Mucosa of stomach (tissue), 1 donor: ENCODE data around the gene PRRT1B.

Experiments used
- H3K27me3 ChIP-seq: one replicate; pipeline ENCODE4 v1.7.0; 2013; ENCODE audit warnings: mild to moderate bottlenecking, low read length; ENCODE audit not compliant: control insufficient read depth, insufficient read depth
- H3K36me3 ChIP-seq: one replicate; pipeline ENCODE4 v1.7.0; 2013; ENCODE audit warnings: low read length; ENCODE audit not compliant: control insufficient read depth, insufficient read depth
- H3K4me1 ChIP-seq: one replicate; pipeline ENCODE4 v1.7.0; 2013; ENCODE audit warnings: mild to moderate bottlenecking, low read length; ENCODE audit not compliant: control insufficient read depth, insufficient read depth
- H3K4me3 ChIP-seq: one replicate; pipeline ENCODE4 v1.7.0; 2013; ENCODE audit warnings: low read length
- H3K9ac ChIP-seq: one replicate; pipeline ENCODE4 v1.7.0; 2013; ENCODE audit warnings: mild to moderate bottlenecking, low read length, moderate library complexity
- H3K9me3 ChIP-seq: one replicate; pipeline ENCODE4 v1.7.0; 2013; ENCODE audit warnings: mild to moderate bottlenecking, low read length, moderate library complexity; ENCODE audit not compliant: control insufficient read depth
- donor health status: Pancreatic carcinoma.

The PRRT1B gene

DNA sequence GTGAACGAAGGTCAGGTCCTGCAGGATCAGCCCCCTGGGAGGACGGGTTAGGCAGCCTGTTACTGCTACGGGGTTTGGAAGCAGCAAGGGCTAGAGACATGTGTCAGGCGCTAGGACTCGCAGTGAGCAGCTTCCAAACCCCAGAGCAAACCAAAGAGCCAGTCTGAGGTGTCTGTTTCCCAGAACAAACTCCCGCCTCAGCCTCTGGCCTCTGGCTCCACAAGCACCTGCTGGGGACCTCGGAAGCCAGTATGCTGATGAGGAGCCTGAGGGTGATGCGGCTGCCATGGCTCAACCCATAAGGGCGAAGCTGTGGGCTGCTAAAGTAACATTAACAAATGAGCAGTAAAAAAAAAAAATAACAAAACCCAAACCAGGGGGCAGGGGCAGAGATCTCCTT, 35.0 kb downstream of the PRRT1B start:
- H3K9me3 ChIP-seq = no peaks in the 10 kb centered on the region
- no peaks in the 10 kb centered on the region for H3K27me3 ChIP-seq
- H3K9ac ChIP-seq = no peak overlapping the region
- no peak overlapping the region for H3K4me3 ChIP-seq
- H3K36me3 ChIP-seq = peaks cover 16% of the 10 kb centered on the region
- H3K4me1 ChIP-seq = no peaks in the 10 kb centered on the region

DNA sequence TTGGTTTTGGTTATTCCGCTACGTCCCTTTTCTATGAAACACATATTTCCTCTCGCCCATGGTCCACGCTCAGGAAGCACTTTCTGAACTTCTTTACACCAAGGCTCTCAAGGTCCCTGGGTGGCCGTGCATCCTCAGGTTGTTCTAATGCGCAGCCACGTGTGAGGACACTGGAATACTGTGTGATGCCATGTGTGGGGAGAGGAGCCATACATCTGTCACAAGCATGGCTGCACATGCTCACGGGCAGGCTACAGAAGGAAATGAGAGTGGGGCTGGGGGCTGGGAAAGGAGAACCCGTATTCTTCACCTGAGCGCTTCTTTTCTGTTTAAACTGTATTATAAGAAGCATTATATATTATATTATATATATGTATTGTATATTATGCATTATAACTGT, 36.7 kb downstream of the PRRT1B start:
- Histone ChIP-seq H3K4me3 (no peak overlapping the region), H3K9ac (no peak overlapping the region), H3K36me3 (peaks cover 16% of the 10 kb centered on the region), H3K9me3 (no peaks in the 10 kb centered on the region), H3K27me3 (no peaks in the 10 kb centered on the region), H3K4me1 (no peaks in the 10 kb centered on the region)

DNA sequence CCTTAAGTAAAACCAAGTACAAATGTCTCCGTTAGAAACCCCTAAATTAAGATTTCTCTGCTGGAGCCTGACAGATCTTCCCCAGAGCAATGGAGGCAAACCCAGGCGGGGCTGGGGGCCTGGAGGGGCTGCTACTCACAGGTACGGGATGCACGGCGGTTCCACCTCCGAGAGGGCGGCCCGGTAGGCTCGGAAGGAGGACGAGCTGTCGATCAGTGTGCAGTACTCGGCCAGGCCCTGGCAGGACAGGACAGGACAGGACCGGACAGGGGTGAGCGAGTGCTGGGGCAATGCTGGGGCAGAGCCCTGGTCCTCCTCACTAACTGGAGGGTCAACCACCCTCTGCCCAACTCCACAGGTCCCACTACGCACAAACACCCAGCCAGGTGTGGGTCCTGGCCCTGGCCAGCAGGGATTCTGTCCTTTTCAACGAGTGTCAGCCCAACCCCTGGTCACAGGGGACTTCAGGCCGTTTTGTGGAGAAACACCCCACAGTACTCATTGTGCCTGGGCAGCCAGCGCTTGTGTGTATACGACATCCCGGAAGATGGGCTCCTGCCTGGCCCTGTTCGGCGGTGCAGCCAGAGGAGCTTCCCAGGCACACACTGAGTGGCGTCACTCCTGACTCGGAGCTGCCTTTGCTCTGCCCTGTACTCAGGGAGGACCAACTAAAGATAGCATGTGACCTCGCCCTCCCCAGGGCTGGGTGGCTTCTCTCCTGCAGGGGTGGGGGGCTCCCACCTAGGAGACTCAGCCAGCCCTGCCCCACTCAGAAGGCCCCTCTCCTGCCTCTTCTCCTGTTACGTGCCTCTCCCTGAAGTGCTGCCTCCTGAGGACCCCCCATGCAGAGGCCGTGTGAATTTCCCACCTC, 37.4 kb downstream of the PRRT1B start:
- no peaks in the 10 kb centered on the region for H3K4me1 ChIP-seq

GRCh38 chr9:131583337-131583645, 38.0 kb downstream of the PRRT1B start:
- Histone ChIP-seq H3K9me3 (no peaks in the 10 kb centered on the region), H3K4me1 (no peaks in the 10 kb centered on the region), H3K36me3 (peaks cover 16% of the 10 kb centered on the region), H3K9ac (no peak overlapping the region), H3K27me3 (no peaks in the 10 kb centered on the region), H3K4me3 (no peak overlapping the region)

More for the DNA sequence above, 37.4 kb downstream of the PRRT1B start:
- H3K27me3 ChIP-seq = no peaks in the 10 kb centered on the region
- H3K4me3 ChIP-seq = no peak overlapping the region
- H3K9me3 ChIP-seq = no peaks in the 10 kb centered on the region
- H3K9ac ChIP-seq = no peak overlapping the region
- peaks cover 16% of the 10 kb centered on the region for H3K36me3 ChIP-seq

- H3K27me3 ChIP-seq = no peaks in the 10 kb centered on the region
- H3K36me3 ChIP-seq = peaks cover 21% of the 10 kb centered on the region
- H3K4me3 ChIP-seq = no peak overlapping the region
- no peaks in the 10 kb centered on the region for H3K4me1 ChIP-seq
- H3K9ac ChIP-seq = no peak overlapping the region
- H3K9me3 ChIP-seq = no peaks in the 10 kb centered on the region
Measured at GRCh38 chr9:131583836-131584555, 38.7 kb downstream of the PRRT1B start.

DNA sequence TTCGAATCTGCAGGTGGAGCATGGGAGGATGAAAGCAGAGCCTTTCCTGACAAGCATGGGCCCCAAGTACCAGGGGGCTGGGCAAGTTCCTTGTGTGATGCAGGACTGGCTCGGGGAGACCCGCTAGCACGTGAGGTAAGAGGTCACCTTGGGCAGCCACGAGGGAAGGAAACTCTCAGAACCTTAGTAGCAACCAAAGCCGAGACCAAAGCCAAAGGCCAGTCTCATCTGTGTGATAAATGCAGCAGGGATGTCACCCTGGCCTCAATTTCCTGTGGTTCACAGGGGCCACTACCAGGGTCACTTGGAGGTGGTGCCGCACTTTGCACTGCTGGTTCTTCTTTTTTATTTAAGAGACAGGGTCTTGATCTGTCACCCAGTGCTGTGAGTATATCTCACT, 39.5 kb downstream of the PRRT1B start:
- H3K4me3 ChIP-seq = no peak overlapping the region
- H3K4me1 ChIP-seq = no peaks in the 10 kb centered on the region
- H3K9me3 ChIP-seq = no peaks in the 10 kb centered on the region
- H3K36me3 ChIP-seq = peaks cover 12% of the 10 kb centered on the region
- no peak overlapping the region for H3K9ac ChIP-seq
- H3K27me3 ChIP-seq = no peaks in the 10 kb centered on the region

GRCh38 chr9:131585375-131585774, 40.1 kb downstream of the PRRT1B start:
- peaks cover 10% of the 10 kb centered on the region for H3K36me3 ChIP-seq
- no peaks in the 10 kb centered on the region for H3K4me1 ChIP-seq

DNA sequence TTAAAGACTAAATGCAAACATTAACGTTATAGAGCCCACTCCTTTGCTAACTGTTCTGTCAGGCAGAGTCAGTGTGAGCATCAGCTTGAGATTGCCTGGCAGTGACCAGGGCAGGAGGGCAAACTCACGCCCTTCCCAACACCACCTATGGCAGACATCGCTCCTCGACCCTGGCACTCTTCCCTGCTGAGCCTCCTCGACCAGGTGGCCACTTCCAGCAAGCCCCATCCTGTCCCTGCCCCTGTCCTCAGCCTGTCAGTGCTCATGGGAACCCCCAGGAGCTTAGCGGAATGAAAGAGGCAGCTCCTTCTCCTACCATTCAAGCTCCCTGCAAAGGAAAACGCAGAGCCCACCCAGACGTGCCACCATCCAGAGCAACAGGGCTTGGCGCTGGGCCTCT, 42.0 kb downstream of the PRRT1B start:
- Histone ChIP-seq H3K27me3 (no peaks in the 10 kb centered on the region), H3K36me3 (peaks cover 10% of the 10 kb centered on the region), H3K4me3 (no peak overlapping the region), H3K9me3 (no peaks in the 10 kb centered on the region), H3K9ac (no peak overlapping the region), H3K4me1 (no peaks in the 10 kb centered on the region)

More at GRCh38 chr9:131585375-131585774, 40.1 kb downstream of the PRRT1B start:
- H3K27me3 ChIP-seq = no peaks in the 10 kb centered on the region
- H3K9me3 ChIP-seq = no peaks in the 10 kb centered on the region
- no peak overlapping the region for H3K9ac ChIP-seq
- no peak overlapping the region for H3K4me3 ChIP-seq

- Histone ChIP-seq H3K27me3 (no peaks in the 10 kb centered on the region), H3K4me3 (no peak overlapping the region), H3K9ac (no peak overlapping the region), H3K9me3 (no peaks in the 10 kb centered on the region), H3K36me3 (peaks cover 6% of the 10 kb centered on the region), H3K4me1 (no peaks in the 10 kb centered on the region)
Measured at GRCh38 chr9:131587906-131588305, 42.6 kb downstream of the PRRT1B start.

GRCh38 chr9:131588396-131588795, 43.1 kb downstream of the PRRT1B start:
- Histone ChIP-seq H3K4me3 (no peak overlapping the region), H3K9me3 (no peaks in the 10 kb centered on the region), H3K27me3 (no peaks in the 10 kb centered on the region), H3K4me1 (no peaks in the 10 kb centered on the region), H3K9ac (no peak overlapping the region), H3K36me3 (peaks cover 5% of the 10 kb centered on the region)

DNA sequence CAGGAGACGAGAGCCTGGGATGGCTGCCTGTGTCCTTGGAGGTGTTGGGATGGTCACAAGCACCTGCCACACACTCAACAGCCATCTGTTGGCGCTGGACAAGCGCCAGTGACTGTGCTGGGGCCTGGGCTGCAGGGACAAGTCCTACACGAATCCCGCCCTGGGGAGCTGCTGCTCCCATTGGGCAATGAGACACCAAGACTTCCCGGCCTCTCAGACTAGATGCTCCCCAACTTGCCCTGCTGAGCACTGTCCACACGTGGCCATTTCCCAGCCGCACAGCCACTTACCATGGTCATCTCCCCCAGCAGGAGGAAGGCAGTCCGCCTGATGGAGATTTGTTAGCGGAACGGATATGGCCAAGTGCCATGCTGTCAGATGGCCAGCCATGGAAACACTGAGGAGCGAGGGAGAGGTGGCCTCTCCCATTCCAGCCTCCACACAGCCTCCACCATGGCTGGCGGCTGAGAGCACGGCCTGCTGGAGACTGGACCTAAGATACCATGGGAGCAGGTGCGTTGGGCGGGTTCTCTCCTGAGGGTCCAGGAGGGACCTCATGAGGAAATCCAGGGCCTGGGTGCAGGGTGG, 43.9 kb downstream of the PRRT1B start:
- H3K36me3 ChIP-seq = peaks cover 5% of the 10 kb centered on the region
- H3K27me3 ChIP-seq = no peaks in the 10 kb centered on the region
- H3K4me1 ChIP-seq = no peaks in the 10 kb centered on the region
- no peak overlapping the region for H3K4me3 ChIP-seq
- H3K9ac ChIP-seq = no peak overlapping the region
- H3K9me3 ChIP-seq = no peaks in the 10 kb centered on the region

DNA sequence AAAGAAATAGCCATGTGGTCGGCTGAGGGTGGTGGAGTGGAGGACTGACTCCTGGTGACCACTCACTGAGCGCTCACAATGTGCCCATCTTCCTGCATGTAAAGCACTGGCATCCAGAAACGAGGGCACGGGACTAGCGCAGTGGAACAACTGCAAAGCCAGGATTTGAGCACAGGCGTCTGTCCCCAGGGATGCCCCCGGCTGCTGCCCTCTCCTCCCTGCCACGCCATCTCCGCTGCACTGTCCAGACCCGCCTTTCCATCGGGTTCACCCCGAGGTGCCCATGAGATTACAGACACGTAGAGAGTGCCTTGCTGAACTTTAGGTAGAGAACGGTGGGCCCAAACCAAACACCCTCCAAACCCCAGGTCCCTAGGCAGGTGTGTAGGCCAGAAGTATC, 44.7 kb downstream of the PRRT1B start:
- Histone ChIP-seq H3K4me3 (no peak overlapping the region), H3K4me1 (no peaks in the 10 kb centered on the region), H3K9ac (no peak overlapping the region), H3K27me3 (no peaks in the 10 kb centered on the region), H3K9me3 (no peaks in the 10 kb centered on the region), H3K36me3 (peaks cover 5% of the 10 kb centered on the region)
